H54 (cell line): Measurements from ENCODE around the gene NRG4.

Source experiments
- DNase-seq: peaks from one replicate; pipeline ENCODE4 v3.0.0; 2011; ENCODE audit warnings: low spot score, mixed read lengths; ENCODE audit not compliant: insufficient read length
- FAIRE-seq: peaks from 3 replicates; lab custom pipeline; 2011; peaks lifted over from hg19 to GRCh38; lab: Jason Lieb, UNC
- POLR2A ChIP-seq: IDR thresholded peaks from 2 replicates; pipeline ENCODE4 v1.6.1; 2011; ENCODE audit warnings: low read depth, mild to moderate bottlenecking, low read length

Gene NRG4

DNA sequence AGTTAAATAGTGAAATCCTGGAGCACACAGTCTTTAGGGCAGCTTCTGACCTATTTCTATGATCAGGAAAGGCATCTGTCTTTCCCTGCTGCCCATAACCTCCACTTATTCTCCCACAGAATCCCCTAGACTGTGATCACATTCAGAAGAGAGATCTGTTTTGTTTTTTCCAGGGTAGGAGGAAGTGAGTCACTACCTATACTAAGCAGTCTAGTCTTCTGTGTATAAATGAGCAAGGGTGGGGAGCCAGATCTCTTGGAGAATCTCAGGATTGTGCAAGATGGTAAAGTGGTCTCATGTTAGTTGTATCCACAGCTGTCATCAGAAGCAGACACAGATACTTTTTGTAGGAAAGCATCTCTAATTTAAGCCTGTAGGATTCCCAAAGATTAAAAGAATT, 120.3 kb downstream of the NRG4 start:
- DNase-seq (peak; percentile 3), FAIRE-seq (peak; percentile 90)
- TF ChIP-seq POLR2A: no peak
